ENCODE results near the gene HLA-DMA.

GRCh38 chr6:32973144-32974015, 20.5 kb upstream of the HLA-DMA start:
- TF ChIP-seq POLR2A (IDR thresholded peaks at IDR 0.05; ENCODE audit: control extremely low read depth in 1 of 2, low read depth in 2 of 2, low read length in 2 of 2): peak in 1 of 2 experiments; percentile 24; a peak in 1 of 3 replicates
- no peak for TF ChIP-seq CHD2 (IDR thresholded peaks at IDR 0.05; ENCODE audit: low read length)
- no peak for TF ChIP-seq CTCF (IDR thresholded peaks at IDR 0.05; ENCODE audit: control extremely low read depth in 1 of 3, insufficient read depth in 1 of 3, low read depth in 1 of 3, low read length in 3 of 3)
- no peak for TF ChIP-seq SP1 (IDR thresholded peaks at IDR 0.05; ENCODE audit: low read depth, low read length)
- peak; percentile 4 for TF ChIP-seq TAF7 (optimal IDR thresholded peaks at IDR 0.05; ENCODE audit: borderline replicate concordance, low read depth, low read length)
- TF ChIP-seq POLR2AphosphoS5 (IDR thresholded peaks at IDR 0.05; ENCODE audit: low read depth, low read length): peak; percentile 51

All from H1 (cell line).